ENCODE measurements around the gene AGPAT1. TPM values are rescaled to one million over a fixed set of nuclear protein-coding genes. Genes with fewer than 3 reads are reported as not detected.

The AGPAT1 gene
- total RNA-seq, 1 donor from 2014 or later: 76.3 TPM

- no peak overlapping the region for H3K4me3 Mint-ChIP-seq
- no peaks in the 10 kb centered on the region for H3K4me1 Mint-ChIP-seq (ENCODE audit: unreplicated experiment)
- no peak for DNase-seq (ENCODE audit: extremely low spot score, unreplicated experiment)
- no peaks in the 10 kb centered on the region for H3K36me3 Mint-ChIP-seq
- TF ChIP-seq CTCF (conservative IDR thresholded peaks at IDR 0.05): no peak
- no peak overlapping the region for H3K27ac Mint-ChIP-seq
- H3K27me3 Mint-ChIP-seq: peaks cover 30% of the 10 kb centered on the region
- H3K9me3 Mint-ChIP-seq: no peaks in the 10 kb centered on the region
These were observed 44.1 kb upstream of the AGPAT1 start for GRCh38 chr6:32220021-32220420.

GRCh38 chr6:32218167-32218566 lies 42.3 kb upstream of the AGPAT1 start:
- no peaks in the 10 kb centered on the region for H3K9me3 Mint-ChIP-seq
- no peak overlapping the region for H3K27ac Mint-ChIP-seq
- no peaks in the 10 kb centered on the region for H3K4me1 Mint-ChIP-seq (ENCODE audit: unreplicated experiment)
- H3K36me3 Mint-ChIP-seq: no peaks in the 10 kb centered on the region
- TF ChIP-seq CTCF (conservative IDR thresholded peaks at IDR 0.05): no peak
- peaks cover 29% of the 10 kb centered on the region for H3K27me3 Mint-ChIP-seq
- H3K4me3 Mint-ChIP-seq: no peak overlapping the region
- DNase-seq (ENCODE audit: extremely low spot score, unreplicated experiment): no peak

- peaks cover 29% of the 10 kb centered on the region for H3K27me3 Mint-ChIP-seq
These were observed 41.1 kb upstream of the AGPAT1 start for GRCh38 chr6:32216998-32217397.

GRCh38 chr6:32216285-32216684 lies 40.4 kb upstream of the AGPAT1 start:
- Mint-ChIP-seq H3K27me3 (peaks cover 29% of the 10 kb centered on the region), H3K27ac (no peak overlapping the region), H3K9me3 (no peaks in the 10 kb centered on the region), H3K4me3 (no peak overlapping the region), H3K36me3 (no peaks in the 10 kb centered on the region), H3K4me1 (ENCODE audit: unreplicated experiment) (no peaks in the 10 kb centered on the region)
- no peak for TF ChIP-seq CTCF (conservative IDR thresholded peaks at IDR 0.05)
- DNase-seq (ENCODE audit: extremely low spot score, unreplicated experiment): no peak

More at GRCh38 chr6:32216998-32217397, 41.1 kb upstream of the AGPAT1 start:
- no peak for TF ChIP-seq CTCF (conservative IDR thresholded peaks at IDR 0.05)
- Mint-ChIP-seq H3K27ac (no peak overlapping the region), H3K4me3 (no peak overlapping the region), H3K4me1 (ENCODE audit: unreplicated experiment) (no peaks in the 10 kb centered on the region), H3K36me3 (no peaks in the 10 kb centered on the region), H3K9me3 (no peaks in the 10 kb centered on the region)
- no peak for DNase-seq (ENCODE audit: extremely low spot score, unreplicated experiment)

GRCh38 chr6:32215617-32216016 lies 39.7 kb upstream of the AGPAT1 start:
- H3K4me3 Mint-ChIP-seq: no peak overlapping the region
- no peaks in the 10 kb centered on the region for H3K4me1 Mint-ChIP-seq (ENCODE audit: unreplicated experiment)
- TF ChIP-seq CTCF (conservative IDR thresholded peaks at IDR 0.05): no peak
- no peak overlapping the region for H3K27ac Mint-ChIP-seq
- no peaks in the 10 kb centered on the region for H3K36me3 Mint-ChIP-seq
- H3K27me3 Mint-ChIP-seq: peaks cover 29% of the 10 kb centered on the region
- no peak for DNase-seq (ENCODE audit: extremely low spot score, unreplicated experiment)
- no peaks in the 10 kb centered on the region for H3K9me3 Mint-ChIP-seq

GRCh38 chr6:32214126-32214525 lies 38.2 kb upstream of the AGPAT1 start:
- H3K27me3 Mint-ChIP-seq: peaks cover 23% of the 10 kb centered on the region
- H3K36me3 Mint-ChIP-seq: no peaks in the 10 kb centered on the region
- no peak for DNase-seq (ENCODE audit: extremely low spot score, unreplicated experiment)
- no peaks in the 10 kb centered on the region for H3K4me1 Mint-ChIP-seq (ENCODE audit: unreplicated experiment)
- H3K9me3 Mint-ChIP-seq: no peaks in the 10 kb centered on the region
- no peak for TF ChIP-seq CTCF (conservative IDR thresholded peaks at IDR 0.05)
- no peak overlapping the region for H3K4me3 Mint-ChIP-seq
- H3K27ac Mint-ChIP-seq: no peak overlapping the region
